ENCODE measurements around the gene POLG2. TPM values are rescaled to one million over a fixed set of nuclear protein-coding genes. Genes with fewer than 3 reads are reported as not detected.
"Not testable (repeated sequence)": the region's sequence is repeated elsewhere in the genome, so short reads cannot be mapped to it uniquely, and the experiment has no call there.

POLG2 gene
- total and polyA plus RNA-seq, 4 donors, result 5.4 to 17.8 (median 11.4) TPM

DNA sequence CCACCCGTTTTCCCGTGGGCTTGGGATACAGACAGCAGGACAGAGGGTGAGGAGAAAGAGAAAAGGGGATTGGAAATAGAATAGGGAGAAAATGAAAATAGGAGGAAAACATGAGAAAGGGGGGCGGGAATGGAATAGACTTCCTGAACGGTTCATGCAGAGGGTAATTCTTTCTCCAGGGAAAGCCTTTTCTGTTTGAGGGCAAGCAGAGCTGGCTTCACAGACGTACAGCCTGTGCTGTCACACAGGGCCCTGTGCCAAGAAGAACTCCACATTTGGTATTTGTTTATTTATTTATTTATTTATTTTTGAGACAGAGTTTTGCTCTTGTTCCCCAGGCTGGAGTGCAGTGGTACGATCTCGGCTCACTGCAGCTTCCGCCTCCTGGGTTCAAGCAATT, 35.9 kb downstream of the POLG2 start:
- TF ChIP-seq CTCF (IDR thresholded peaks at IDR 0.05; ENCODE audit: control extremely low read depth, extremely low read depth), result no peak

GRCh38 chr17:64459818-64460217, 37.0 kb downstream of the POLG2 start:
- not testable (repeated sequence) for DNase-seq; ATAC-seq (ENCODE audit: insufficient read depth, low FRiP score); H3K4me1 ChIP-seq (ENCODE audit: control insufficient read depth in 5 of 5, insufficient read depth in 5 of 5, low read length in 5 of 5); H3K9ac ChIP-seq (ENCODE audit: insufficient read depth in 1 of 2, low read length in 2 of 2); H3K27ac ChIP-seq (ENCODE audit: low read depth in 1 of 2, low read length in 1 of 2); H3K27me3 ChIP-seq (ENCODE audit: control insufficient read depth in 3 of 3, insufficient read depth in 3 of 3, low read length in 2 of 3); H3K4me3 ChIP-seq; H3K36me3 ChIP-seq (ENCODE audit: control insufficient read depth in 4 of 4, insufficient read depth in 4 of 4, low read length in 4 of 4); H3K9me3 ChIP-seq (ENCODE audit: control insufficient read depth in 4 of 4, insufficient read depth in 3 of 4, low read length in 3 of 4)
- 98 to 99% methylated on average over 7 of the region's 7 CpGs for WGBS, 2 donors

More for the DNA sequence above, 35.9 kb downstream of the POLG2 start:
- Histone ChIP-seq H3K4me3 (no peak overlapping the region), H3K27ac (ENCODE audit: low read depth in 1 of 2, low read length in 1 of 2) (no peak overlapping the region), H3K9ac (ENCODE audit: insufficient read depth in 1 of 2, low read length in 2 of 2) (no peak overlapping the region), H3K27me3 (ENCODE audit: control insufficient read depth in 3 of 3, insufficient read depth in 3 of 3, low read length in 2 of 3) (no peaks in the 10 kb centered on the region), H3K36me3 (ENCODE audit: control insufficient read depth in 4 of 4, insufficient read depth in 4 of 4, low read length in 4 of 4) (no peaks in the 10 kb centered on the region), H3K9me3 (ENCODE audit: control insufficient read depth in 4 of 4, insufficient read depth in 3 of 4, low read length in 3 of 4) (no peaks in the 10 kb centered on the region), H3K4me1 (ENCODE audit: control insufficient read depth in 5 of 5, insufficient read depth in 5 of 5, low read length in 5 of 5) (no peaks in the 10 kb centered on the region)
- DNase-seq (peak; percentile 27 to 71 (median 52)), ATAC-seq (ENCODE audit: insufficient read depth, low FRiP score) (no peak)
- 76 to 82% methylated on average over 8 of the region's 8 CpGs for WGBS, 2 donors

DNA sequence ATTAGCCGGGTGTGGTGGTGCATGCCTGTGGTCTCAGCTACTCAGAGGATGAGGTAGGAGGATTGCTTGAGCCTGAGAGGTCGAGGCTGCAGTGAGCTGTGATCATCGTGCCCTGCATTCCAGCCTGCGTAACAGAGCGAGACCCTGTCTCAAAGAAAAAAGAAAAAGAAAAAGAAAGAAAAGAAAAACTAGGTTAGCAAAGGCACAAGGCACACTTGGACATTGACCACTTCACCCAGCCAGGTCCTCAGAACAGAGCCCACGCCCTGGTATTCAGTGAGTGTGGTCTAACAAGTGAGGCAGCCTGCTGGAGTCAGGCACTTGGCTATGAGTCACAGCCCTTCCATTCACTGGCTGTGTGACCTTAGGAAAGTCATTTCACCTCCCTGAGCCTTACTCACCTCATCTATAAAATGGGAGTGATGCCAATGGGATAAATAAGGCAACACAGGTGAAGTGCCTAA, 37.5 kb downstream of the POLG2 start:
- Histone ChIP-seq H3K9me3 (ENCODE audit: control insufficient read depth in 4 of 4, insufficient read depth in 3 of 4, low read length in 3 of 4) (no peaks in the 10 kb centered on the region), H3K36me3 (ENCODE audit: control insufficient read depth in 4 of 4, insufficient read depth in 4 of 4, low read length in 4 of 4) (no peaks in the 10 kb centered on the region), H3K27ac (ENCODE audit: low read depth in 1 of 2, low read length in 1 of 2) (no peak overlapping the region), H3K9ac (ENCODE audit: insufficient read depth in 1 of 2, low read length in 2 of 2) (no peak overlapping the region), H3K4me1 (ENCODE audit: control insufficient read depth in 5 of 5, insufficient read depth in 5 of 5, low read length in 5 of 5) (no peaks in the 10 kb centered on the region), H3K27me3 (ENCODE audit: control insufficient read depth in 3 of 3, insufficient read depth in 3 of 3, low read length in 2 of 3) (no peaks in the 10 kb centered on the region), H3K4me3 (no peak overlapping the region)
- DNase-seq (no peak), ATAC-seq (ENCODE audit: insufficient read depth, low FRiP score) (no peak)
- no peak for TF ChIP-seq CTCF (IDR thresholded peaks at IDR 0.05; ENCODE audit: control extremely low read depth, extremely low read depth)
- 81 to 94% methylated on average over 6 of the region's 6 CpGs for WGBS, 2 donors

DNA sequence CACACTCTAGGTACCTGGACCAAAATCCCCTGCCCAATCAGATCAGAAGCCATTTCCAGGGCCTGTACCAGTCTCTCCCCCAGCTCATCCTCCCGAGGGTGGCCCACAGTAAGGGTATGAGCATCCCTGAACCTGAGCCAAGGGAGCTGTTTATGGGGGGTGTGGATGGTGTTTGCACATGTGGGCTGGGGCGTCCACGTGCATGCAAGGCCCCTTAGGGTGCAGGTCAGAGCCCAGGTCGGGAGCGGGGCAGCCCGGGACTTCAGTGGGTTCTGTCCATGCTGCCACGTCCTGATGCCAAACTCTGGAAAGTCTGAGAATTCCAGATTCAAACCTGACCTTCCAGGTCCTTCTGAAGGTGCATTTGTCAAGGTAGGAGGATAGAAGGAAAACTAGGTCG, 38.1 kb downstream of the POLG2 start:
- DNase-seq, result no peak
- Histone ChIP-seq H3K27ac (ENCODE audit: low read depth in 1 of 2, low read length in 1 of 2) (no peak overlapping the region), H3K4me3 (no peak overlapping the region), H3K36me3 (ENCODE audit: control insufficient read depth in 4 of 4, insufficient read depth in 4 of 4, low read length in 4 of 4) (no peaks in the 10 kb centered on the region), H3K4me1 (ENCODE audit: control insufficient read depth in 5 of 5, insufficient read depth in 5 of 5, low read length in 5 of 5) (no peaks in the 10 kb centered on the region), H3K9me3 (ENCODE audit: control insufficient read depth in 4 of 4, insufficient read depth in 3 of 4, low read length in 3 of 4) (no peaks in the 10 kb centered on the region), H3K9ac (ENCODE audit: insufficient read depth in 1 of 2, low read length in 2 of 2) (no peak overlapping the region), H3K27me3 (ENCODE audit: control insufficient read depth in 3 of 3, insufficient read depth in 3 of 3, low read length in 2 of 3) (no peaks in the 10 kb centered on the region)
- WGBS, 2 donors, result 90 to 93% methylated on average over 8 of the region's 8 CpGs
- ATAC-seq (ENCODE audit: insufficient read depth, low FRiP score), result no peak
- TF ChIP-seq CTCF (IDR thresholded peaks at IDR 0.05; ENCODE audit: control extremely low read depth, extremely low read depth), result no peak
